HEK293T (cell line): ENCODE data around the gene PIANP.

Experiments
- CTCF ChIA-PET: fragments of 350-600 bp; formaldehyde crosslinking; extraction: SDS; loops from one replicate; lab custom pipeline; 2021; ENCODE audit warnings: antibody characterized with exemption, inconsistent platforms; lab: Yijun Ruan, JAX
- POLR2A ChIA-PET: fragments of 350-600 bp; formaldehyde crosslinking; extraction: SDS; loops from one replicate; lab custom pipeline; 2020; ENCODE audit warnings: antibody characterized with exemption, inconsistent platforms; lab: Yijun Ruan, JAX
- DNase-seq: peaks from one replicate; pipeline ENCODE4 v3.0.0; 2012; ENCODE audit warnings: mixed read lengths; ENCODE audit errors: extremely low spot score
- ARNT ChIP-seq: fragments of 450-650 bp; IDR thresholded peaks from 2 replicates; pipeline ENCODE4 v1.6.1; 2017; ENCODE audit warnings: mild to moderate bottlenecking
- BHLHE40 ChIP-seq: fragments of 450-650 bp; IDR thresholded peaks from 2 replicates; pipeline ENCODE4 v1.6.1; 2016; ENCODE audit warnings: mild to moderate bottlenecking, moderate library complexity, borderline replicate concordance
- CTBP1 ChIP-seq: fragments of 450-650 bp; IDR thresholded peaks from 2 replicates; pipeline ENCODE4 v1.6.1; 2016; ENCODE audit warnings: borderline replicate concordance
- ELF4 ChIP-seq: fragments of 450-650 bp; IDR thresholded peaks from 2 replicates; pipeline ENCODE4 v1.6.1; 2017; ENCODE audit warnings: antibody characterized with exemption
- FOXA1 ChIP-seq: fragments of 450-650 bp; IDR thresholded peaks from 2 replicates; pipeline ENCODE4 v1.6.1; 2016; ENCODE audit warnings: mild to moderate bottlenecking
- FOXK2 ChIP-seq: fragments of 450-650 bp; IDR thresholded peaks from 2 replicates; pipeline ENCODE4 v1.6.1; 2016; ENCODE audit warnings: mild to moderate bottlenecking
- FOXM1 ChIP-seq: fragments of 450-650 bp; IDR thresholded peaks from 2 replicates; pipeline ENCODE4 v1.6.1; 2017; ENCODE audit warnings: mild to moderate bottlenecking, borderline replicate concordance
- HDGF ChIP-seq: fragments of 450-650 bp; IDR thresholded peaks from 2 replicates; pipeline ENCODE4 v1.6.1; 2017; ENCODE audit warnings: antibody characterized with exemption, borderline replicate concordance
- L3MBTL2 ChIP-seq: fragments of 450-650 bp; conservative IDR thresholded peaks from 2 replicates; pipeline ENCODE4 v1.6.1; 2016; ENCODE audit warnings: mild to moderate bottlenecking
- LEF1 ChIP-seq: fragments of 450-650 bp; IDR thresholded peaks from 2 replicates; pipeline ENCODE4 v1.6.1; 2017; ENCODE audit warnings: mild to moderate bottlenecking, borderline replicate concordance
- NFRKB ChIP-seq: fragments of 450-650 bp; IDR thresholded peaks from 2 replicates; pipeline ENCODE4 v1.6.1; 2016; ENCODE audit warnings: mild to moderate bottlenecking, moderate library complexity
- PKNOX1 ChIP-seq: fragments of 450-650 bp; IDR thresholded peaks from 2 replicates; pipeline ENCODE4 v1.6.1; 2016
- SP1 ChIP-seq: fragments of 450-650 bp; IDR thresholded peaks from 2 replicates; pipeline ENCODE4 v1.6.1; 2017
- SUZ12 ChIP-seq: fragments of 450-650 bp; IDR thresholded peaks from 2 replicates; pipeline ENCODE4 v1.6.1; 2016; ENCODE audit warnings: mild to moderate bottlenecking
- TARDBP ChIP-seq: fragments of 450-650 bp; IDR thresholded peaks from 2 replicates; pipeline ENCODE4 v1.6.1; 2016
- ZNF384 ChIP-seq: fragments of 450-650 bp; IDR thresholded peaks from 2 replicates; pipeline ENCODE4 v1.6.1; 2016

Gene PIANP

GRCh38 chr12:6653342-6653741 is 47.3 kb downstream of the PIANP start:
- ChIA-PET POLR2A (interaction anchor here (0.6 kb wide), 1 partner anchor 39 kb away, joined by 3 read pairs; no protein-coding TSS in a partner anchor), CTCF (no interaction called here)
- TF ChIP-seq NFRKB (no peak), SP1 (no peak), HDGF (no peak), BHLHE40 (no peak), FOXA1 (no peak), ARNT (no peak), SUZ12 (no peak), FOXM1 (no peak), CTBP1 (no peak), PKNOX1 (no peak)
- no peak for DNase-seq

GRCh38 chr12:6652391-6652790 is 48.2 kb downstream of the PIANP start:
- DNase-seq, result no peak
- ChIA-PET POLR2A (no interaction called here), CTCF (no interaction called here)
- TF ChIP-seq SUZ12, result no peak
- TF ChIP-seq TARDBP, result no peak
- TF ChIP-seq ELF4, result no peak
- no peak for TF ChIP-seq HDGF
- no peak for TF ChIP-seq BHLHE40
- TF ChIP-seq CTBP1, result no peak
- no peak for TF ChIP-seq NFRKB
- TF ChIP-seq ARNT, result no peak
- no peak for TF ChIP-seq LEF1
- TF ChIP-seq FOXA1, result no peak
- TF ChIP-seq FOXM1, result no peak
- TF ChIP-seq L3MBTL2, result no peak
- no peak for TF ChIP-seq PKNOX1
- no peak for TF ChIP-seq ZNF384
- TF ChIP-seq SP1, result no peak
- no peak for TF ChIP-seq FOXK2

GRCh38 chr12:6650832-6651231 is 49.8 kb downstream of the PIANP start:
- POLR2A ChIA-PET, result no interaction called here
- no peak for DNase-seq
- no peak for TF ChIP-seq NFRKB
- no peak for TF ChIP-seq SUZ12
- no peak for TF ChIP-seq SP1
- no peak for TF ChIP-seq FOXK2
- TF ChIP-seq BHLHE40, result no peak
- TF ChIP-seq FOXM1, result no peak
- TF ChIP-seq LEF1, result no peak
- TF ChIP-seq FOXA1, result no peak
- CTCF ChIA-PET, result no interaction called here

GRCh38 chr12:6647083-6647604 is 53.5 kb downstream of the PIANP start, which contains the start of gene ACRBP:
Gene ACRBP, minus strand, starts transcription at chr12:6647432. Its CDS starts 66 bp downstream, at chr12:6647366.
- POLR2A ChIA-PET, result no interaction called here
- CTCF ChIA-PET, result interaction anchor here (0.6 to 0.7 kb wide), 2 partner anchors 18 to 21 kb away, joined by 3 to 4 read pairs; no protein-coding TSS in a partner anchor
- DNase-seq, result no peak
- TF ChIP-seq FOXM1 (no peak), TARDBP (no peak), HDGF (no peak), NFRKB (no peak)

GRCh38 chr12:6646276-6647082 is 54.1 kb downstream of the PIANP start:
- TF ChIP-seq ELF4 (no peak), ARNT (no peak), ZNF384 (no peak), NFRKB (no peak), LEF1 (no peak), SP1 (no peak), PKNOX1 (no peak), FOXK2 (no peak)
- DNase-seq, result no peak
- ChIA-PET CTCF (interaction anchor here (0.6 kb wide), 1 partner anchor 17 kb away, joined by 4 read pairs; no protein-coding TSS in a partner anchor), POLR2A (no interaction called here)

GRCh38 chr12:6644903-6645302 is 55.7 kb downstream of the PIANP start:
- TF ChIP-seq SUZ12, result no peak
- no peak for TF ChIP-seq ZNF384
- no peak for TF ChIP-seq ARNT
- no peak for TF ChIP-seq PKNOX1
- no peak for TF ChIP-seq SP1
- TF ChIP-seq FOXA1, result no peak
- TF ChIP-seq LEF1, result no peak
- no peak for TF ChIP-seq NFRKB
- TF ChIP-seq HDGF, result no peak
- TF ChIP-seq L3MBTL2, result no peak
- no peak for TF ChIP-seq TARDBP
- TF ChIP-seq BHLHE40, result no peak
- no peak for TF ChIP-seq ELF4
- no peak for TF ChIP-seq FOXM1
- TF ChIP-seq CTBP1, result no peak
- TF ChIP-seq FOXK2, result no peak

More at GRCh38 chr12:6644903-6645302, 55.7 kb downstream of the PIANP start:
- DNase-seq, result no peak
- POLR2A ChIA-PET, result interaction anchor here (1.1 to 1.6 kb wide), 3 partner anchors 12 to 45 kb away, joined by 3 to 8 read pairs (median 4); partner anchors contain the start of gene ZNF384
- CTCF ChIA-PET, result interaction anchor here (1.1 to 1.5 kb wide), 4 partner anchors 26 to 81 kb away, joined by 3 to 6 read pairs (median 4); no protein-coding TSS in a partner anchor
